GM12873 (cell line): ENCODE measurements around the gene PLCB2.

Source experiments
- CTCF ChIP-seq: IDR thresholded peaks from 2 replicates; pipeline ENCODE4 v1.5.1; 2012; ENCODE audit warnings: low read depth, mild to moderate bottlenecking, moderate library complexity, low read length, control low read depth; ENCODE audit not compliant: insufficient read depth; ENCODE audit errors: missing control alignments

Gene PLCB2

GRCh38 chr15:40328751-40329150 lies 21.0 kb upstream of the PLCB2 start:
- no peak for TF ChIP-seq CTCF

- no peak for TF ChIP-seq CTCF
Measured at GRCh38 chr15:40328176-40328575, 20.4 kb upstream of the PLCB2 start.

- no peak for TF ChIP-seq CTCF
Measured at GRCh38 chr15:40327457-40327856, 19.7 kb upstream of the PLCB2 start.

GRCh38 chr15:40325700-40326099 lies 18.0 kb upstream of the PLCB2 start:
- TF ChIP-seq CTCF: no peak

GRCh38 chr15:40325188-40325587 lies 17.5 kb upstream of the PLCB2 start:
- TF ChIP-seq CTCF: no peak

GRCh38 chr15:40323953-40324937 lies 16.5 kb upstream of the PLCB2 start:
- no peak for TF ChIP-seq CTCF

- TF ChIP-seq CTCF: peak; percentile 52
Measured at GRCh38 chr15:40323239-40323952, 15.7 kb upstream of the PLCB2 start, which contains the start of gene INAFM2. TSS of gene INAFM2 (plus strand) at chr15:40323692. CDS start at chr15:40324056, 364 bp downstream.
